Measurements from ENCODE around the gene STT3B. TPM values are rescaled to one million over a fixed set of nuclear protein-coding genes. Genes with fewer than 3 reads are reported as not detected.
A peak's percentile ranks its signal among the peaks of the same experiment; 100 is the strongest.

STT3B gene
- total RNA-seq, 2 experiments from 2014 or later = 111 to 113 TPM

- Histone ChIP-seq H3K36me3 (ENCODE audit: insufficient read depth, low read length) (no peaks in the 10 kb centered on the region), H3K27me3 (ENCODE audit: control insufficient read depth in 1 of 2, insufficient read depth in 2 of 2, low read length in 2 of 2) (no peaks in the 10 kb centered on the region), H3K9me3 (ENCODE audit: control insufficient read depth in 1 of 2, insufficient read depth in 1 of 2, low read length in 2 of 2) (no peaks in the 10 kb centered on the region), H3K4me1 (ENCODE audit: insufficient read depth, low read length) (peaks cover 21% of the 10 kb centered on the region), H3K4me3 (ENCODE audit: low read length) (no peak overlapping the region), H3K27ac (ENCODE audit: low read depth in 1 of 2, low read length in 2 of 2) (no peak overlapping the region)
- Mint-ChIP-seq H3K4me1 (ENCODE audit: low read depth) (peaks cover 95% of the 10 kb centered on the region), H3K27ac (peak overlapping the region; percentile 37), H3K4me3 (peak overlapping the region; percentile 52), H3K27me3 (no peaks in the 10 kb centered on the region), H3K36me3 (ENCODE audit: low read depth) (peaks cover 21% of the 10 kb centered on the region), H3K9me3 (no peaks in the 10 kb centered on the region)
- ChIA-PET CTCF (interaction anchor here (1.0 kb wide), 1 partner anchor 23 kb away, joined by 3 read pairs; no protein-coding TSS in a partner anchor), POLR2A (interaction anchor here (5.0 kb wide), 1 partner anchor 11 kb away, joined by 52 read pairs; the partner anchor contains the start of gene STT3B)
- ATAC-seq (ENCODE audit: poor library complexity) (no peak), DNase-seq (no peak)
- intact Hi-C loops (cut with DNase I, micrococcal nuclease) = no loop called here
- TF ChIP-seq CTCF (IDR thresholded peaks at IDR 0.05) = no peak
Measured at GRCh38 chr3:31543375-31543774, 10.7 kb downstream of the STT3B start.

- no peak overlapping the region for H3K27ac ChIP-seq (ENCODE audit: low read depth in 1 of 2, low read length in 2 of 2)
- POLR2A ChIA-PET = interaction anchor here (0.9 to 5.0 kb wide), 3 partner anchors 8 to 83 kb away, joined by 3 to 52 read pairs (median 6); partner anchors contain the start of gene STT3B
- H3K4me1 Mint-ChIP-seq (ENCODE audit: low read depth) = peaks cover 95% of the 10 kb centered on the region
Measured at GRCh38 chr3:31544634-31545033, 11.9 kb downstream of the STT3B start.

GRCh38 chr3:31546162-31546561, 13.4 kb downstream of the STT3B start:
- ChIA-PET CTCF (interaction anchor here (1.3 kb wide), 1 partner anchor 11 kb away, joined by 5 read pairs; no protein-coding TSS in a partner anchor), POLR2A (interaction anchor here (0.6 to 5.0 kb wide), 4 partner anchors 13 to 98 kb away, joined by 3 to 52 read pairs (median 3); partner anchors contain the start of gene STT3B)
- Mint-ChIP-seq H3K9me3 (no peaks in the 10 kb centered on the region), H3K27ac (peak overlapping the region; percentile 3), H3K27me3 (no peaks in the 10 kb centered on the region), H3K4me1 (ENCODE audit: low read depth) (peaks cover 95% of the 10 kb centered on the region), H3K4me3 (peak overlapping the region; percentile 9), H3K36me3 (ENCODE audit: low read depth) (peaks cover 14% of the 10 kb centered on the region)
- no peak overlapping the region for H3K27ac ChIP-seq (ENCODE audit: low read depth in 1 of 2, low read length in 2 of 2)
- no peak overlapping the region for H3K4me3 ChIP-seq (ENCODE audit: low read length)
- no peaks in the 10 kb centered on the region for H3K27me3 ChIP-seq (ENCODE audit: control insufficient read depth in 1 of 2, insufficient read depth in 2 of 2, low read length in 2 of 2)
- DNase-seq = no peak
- ATAC-seq (ENCODE audit: poor library complexity) = no peak
- no peaks in the 10 kb centered on the region for H3K9me3 ChIP-seq (ENCODE audit: control insufficient read depth in 1 of 2, insufficient read depth in 1 of 2, low read length in 2 of 2)
- no peak for TF ChIP-seq CTCF (IDR thresholded peaks at IDR 0.05)
- peaks cover 24% of the 10 kb centered on the region for H3K4me1 ChIP-seq (ENCODE audit: insufficient read depth, low read length)
- intact Hi-C loops (cut with DNase I, micrococcal nuclease) = loop anchor here in 1 of 2 experiments (5.0 kb wide), 1 partner anchor 216 kb away; no protein-coding TSS in a partner anchor
- no peaks in the 10 kb centered on the region for H3K36me3 ChIP-seq (ENCODE audit: insufficient read depth, low read length)

More at GRCh38 chr3:31544634-31545033, 11.9 kb downstream of the STT3B start:
- Mint-ChIP-seq H3K27me3 (no peaks in the 10 kb centered on the region), H3K4me3 (peak overlapping the region; percentile 23), H3K36me3 (ENCODE audit: low read depth) (peaks cover 17% of the 10 kb centered on the region), H3K27ac (peak overlapping the region; percentile 55), H3K9me3 (no peaks in the 10 kb centered on the region)
- Histone ChIP-seq H3K4me3 (ENCODE audit: low read length) (no peak overlapping the region), H3K27me3 (ENCODE audit: control insufficient read depth in 1 of 2, insufficient read depth in 2 of 2, low read length in 2 of 2) (no peaks in the 10 kb centered on the region), H3K36me3 (ENCODE audit: insufficient read depth, low read length) (no peaks in the 10 kb centered on the region), H3K9me3 (ENCODE audit: control insufficient read depth in 1 of 2, insufficient read depth in 1 of 2, low read length in 2 of 2) (no peaks in the 10 kb centered on the region), H3K4me1 (ENCODE audit: insufficient read depth, low read length) (peaks cover 21% of the 10 kb centered on the region)
- ATAC-seq (ENCODE audit: poor library complexity) = no peak
- CTCF ChIA-PET = interaction anchor here (1.0 to 1.7 kb wide), 2 partner anchors 9 to 21 kb away, joined by 3 to 4 read pairs; no protein-coding TSS in a partner anchor
- no peak for DNase-seq
- intact Hi-C loops (cut with DNase I, micrococcal nuclease) = loop anchor here (1.0 to 5.0 kb wide), 2 partner anchors 20 to 218 kb away; no protein-coding TSS in a partner anchor
- no peak for TF ChIP-seq CTCF (IDR thresholded peaks at IDR 0.05)

Data from CD4-positive, alpha-beta T cell (primary cell).